Retina (tissue), 1 donor: Measurements from ENCODE around the gene CHRM5.

Source experiments
- DNase-seq: peaks from one replicate; pipeline ENCODE4 v3.0.0-alpha.2; 2016

Gene CHRM5

DNA sequence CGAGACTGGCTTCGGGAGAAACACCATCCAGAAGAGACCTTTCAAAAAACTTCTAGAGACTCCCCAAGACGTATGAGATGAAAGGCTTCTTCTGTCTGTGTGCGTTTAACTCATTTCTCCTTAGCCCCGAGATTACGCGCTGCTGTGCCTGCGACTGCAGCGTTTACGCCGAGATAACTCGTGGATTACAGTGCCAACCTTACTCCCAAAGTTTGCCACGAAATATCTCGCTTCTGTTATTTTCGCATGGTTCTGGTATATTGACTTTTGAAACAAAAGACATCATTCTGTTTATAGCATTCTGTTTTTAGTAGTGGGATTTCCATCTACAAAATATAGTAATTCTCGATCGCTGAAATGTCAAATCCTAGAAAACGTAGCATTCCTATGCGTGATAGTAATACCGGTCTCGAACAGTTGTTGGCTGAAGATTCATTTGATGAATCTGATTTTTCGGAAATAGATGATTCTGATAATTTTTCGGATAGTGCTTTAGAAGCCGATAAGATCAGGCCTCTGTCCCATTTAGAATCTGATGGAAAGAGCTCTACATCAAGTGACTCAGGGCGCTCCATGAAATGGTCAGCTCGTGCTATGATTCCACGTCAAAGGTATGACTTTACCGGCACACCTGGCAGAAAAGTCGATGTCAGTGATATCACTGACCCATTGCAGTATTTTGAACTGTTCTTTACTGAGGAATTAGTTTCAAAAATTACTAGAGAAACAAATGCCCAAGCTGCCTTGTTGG, 134.1 kb downstream of the CHRM5 start:
- no peak for DNase-seq

DNA sequence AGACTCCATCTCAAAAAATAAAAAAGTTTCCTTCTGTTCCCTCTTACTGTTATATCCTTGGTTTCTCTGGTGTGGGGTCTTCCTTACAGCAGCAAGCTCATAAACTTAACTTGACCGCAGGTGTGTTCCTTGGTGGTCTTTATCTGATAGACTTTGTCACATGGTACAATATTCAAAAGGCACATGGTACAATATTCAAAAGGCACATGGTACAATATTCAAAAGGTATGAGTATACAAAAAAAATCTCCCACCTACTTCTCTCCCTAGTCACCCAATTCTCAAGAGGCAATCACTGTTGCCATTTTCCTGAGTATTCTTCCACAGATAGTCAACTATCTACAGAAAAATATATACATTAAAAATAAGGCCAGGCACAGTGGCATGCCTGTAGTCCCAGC, 138.1 kb downstream of the CHRM5 start:
- no peak for DNase-seq

DNA sequence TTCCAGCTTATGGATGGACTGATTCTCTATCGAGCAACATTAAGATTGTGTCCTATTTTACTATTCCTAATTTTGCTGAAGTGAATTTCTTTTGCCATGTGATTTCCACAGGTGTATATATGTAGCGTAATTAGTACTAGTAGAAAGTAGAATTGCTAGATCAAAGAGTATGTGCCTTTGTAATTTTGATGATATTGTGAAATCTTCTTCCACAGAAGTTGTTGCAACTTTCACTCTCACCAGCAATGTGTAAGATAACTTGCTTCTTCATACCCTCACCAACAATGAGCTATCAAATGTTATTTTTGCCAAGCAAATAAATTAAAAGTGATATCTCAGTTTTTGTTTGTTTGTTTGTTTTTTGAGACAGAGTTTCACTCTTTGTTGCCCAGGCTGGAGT, 139.0 kb downstream of the CHRM5 start:
- no peak for DNase-seq

DNA sequence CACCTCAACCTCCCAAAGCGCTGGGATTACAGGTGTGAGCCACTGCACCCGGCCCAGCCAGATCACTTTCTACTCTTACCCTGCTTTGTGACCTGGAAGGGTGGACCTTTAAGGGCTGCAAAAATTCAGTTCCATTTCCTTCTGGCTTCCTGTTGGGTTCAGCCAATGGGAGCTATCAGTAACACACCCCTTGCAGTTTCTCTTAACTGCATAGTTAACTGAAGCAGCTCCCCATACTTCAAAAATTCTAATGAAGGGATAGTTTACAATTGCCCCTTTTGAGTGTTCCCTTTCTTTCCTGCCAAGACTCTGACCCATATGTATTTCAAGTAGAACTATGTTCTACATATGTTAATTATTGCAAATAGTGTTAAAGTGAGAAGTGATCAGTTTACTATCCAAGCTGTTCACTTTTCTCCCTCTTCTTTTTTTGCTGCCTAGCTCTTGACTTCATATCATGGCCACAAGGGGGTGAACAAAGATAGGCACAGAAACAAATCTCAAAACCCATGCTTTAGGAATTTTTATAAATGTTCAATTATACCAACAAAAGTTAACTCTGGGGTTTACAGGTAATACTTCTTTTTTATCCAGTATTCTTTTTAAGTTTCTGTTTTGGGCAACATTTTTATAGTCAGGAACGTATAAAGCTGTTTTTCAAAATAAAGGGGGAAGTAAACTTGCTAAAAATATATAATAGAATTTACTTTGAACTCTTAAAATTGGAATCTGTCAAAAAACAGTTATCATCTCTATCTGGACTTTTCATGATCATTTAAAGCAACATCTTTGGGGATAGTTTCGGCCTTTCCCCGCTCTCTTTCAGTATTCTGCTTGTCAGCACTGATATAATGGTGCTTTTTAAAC, 141.7 kb downstream of the CHRM5 start:
- no peak for DNase-seq

DNA sequence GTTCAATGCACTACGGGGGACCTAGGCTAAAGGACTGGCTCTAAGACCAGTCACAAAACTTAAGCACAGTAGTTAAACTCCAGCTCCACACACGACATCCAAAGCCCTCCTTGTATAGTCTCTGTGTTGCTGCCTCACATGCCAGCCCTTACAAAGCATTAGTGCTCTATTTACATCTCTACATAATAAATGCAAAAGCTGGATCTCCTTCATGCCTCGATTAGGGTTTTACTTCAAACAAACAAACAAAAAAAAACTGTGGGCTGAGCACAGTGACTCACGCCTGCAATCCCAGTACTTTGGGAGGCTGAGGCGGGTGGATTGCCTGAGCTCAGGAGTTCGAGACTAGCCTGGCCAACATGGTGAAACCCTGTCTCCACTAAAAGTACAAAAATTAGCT, 143.2 kb downstream of the CHRM5 start:
- no peak for DNase-seq

DNA sequence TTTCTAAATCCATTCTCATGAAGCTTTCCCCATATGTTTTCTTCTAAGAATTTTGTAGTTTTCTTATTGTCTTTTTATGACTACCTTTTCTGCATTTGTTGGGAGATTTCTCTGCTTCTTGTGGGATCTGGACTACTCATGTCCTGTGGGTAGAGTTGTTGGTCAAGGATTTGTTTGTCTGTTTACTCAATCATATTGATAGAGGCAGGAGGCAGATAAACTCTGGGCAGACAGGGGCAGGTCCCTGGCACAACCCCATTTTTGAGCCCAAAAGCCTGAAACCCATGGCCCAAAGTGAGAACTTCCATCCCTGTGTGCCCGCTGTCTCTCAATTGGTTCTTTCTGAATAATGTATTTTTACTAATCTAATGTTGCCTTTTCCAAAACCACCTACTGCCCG, 145.9 kb downstream of the CHRM5 start:
- no peak for DNase-seq

DNA sequence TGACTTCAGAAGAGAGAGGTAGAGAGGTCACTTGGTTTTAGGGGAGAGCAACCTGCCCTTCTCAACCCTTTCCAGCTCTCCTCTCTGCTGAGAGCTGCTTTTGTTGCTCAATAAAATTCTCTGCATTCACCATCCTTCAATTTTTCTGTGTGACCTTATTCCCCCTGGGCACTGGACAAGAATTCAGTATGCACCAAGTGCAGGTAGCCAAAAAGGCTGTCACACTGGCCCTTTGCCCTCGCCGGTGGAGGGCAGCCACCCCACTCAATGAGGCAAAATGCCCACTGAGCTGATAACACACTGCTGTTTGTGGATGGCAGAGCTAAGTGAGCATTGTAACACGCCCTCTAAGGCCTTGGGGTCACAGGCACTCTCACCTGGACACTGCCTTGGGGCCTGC, 146.4 kb downstream of the CHRM5 start:
- DNase-seq, result no peak

DNA sequence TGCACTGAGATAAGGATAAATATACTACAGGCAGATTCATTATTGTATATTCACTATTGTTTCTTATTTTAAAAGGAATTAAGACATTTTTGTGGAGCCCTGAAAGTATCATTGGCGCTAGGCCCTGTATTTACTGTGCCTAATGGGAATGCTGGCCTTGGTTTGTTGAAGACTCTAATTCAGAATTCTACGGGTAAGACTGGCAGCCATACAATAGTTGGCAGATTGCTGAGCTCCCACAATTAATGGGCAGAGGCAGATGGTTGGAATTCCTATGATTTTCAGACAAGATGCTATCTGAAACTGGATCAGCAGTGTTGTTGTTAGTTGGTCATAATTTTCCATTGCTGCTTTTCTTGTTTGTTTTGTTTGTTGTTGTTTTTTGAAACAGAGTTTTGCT, 148.3 kb downstream of the CHRM5 start:
- DNase-seq, result no peak
